PFSK-1 (cell line): ENCODE data around the gene FOXA2.

Source experiments
- FOXP2 ChIP-seq: optimal IDR thresholded peaks from 2 replicates; pipeline ENCODE3; 2011; ENCODE audit warnings: borderline replicate concordance, control low read depth, inconsistent platforms; ENCODE audit not compliant: insufficient read depth; ENCODE audit errors: extremely low read length, extremely low read depth
- POLR2AphosphoS5 ChIP-seq: IDR thresholded peaks from 2 replicates; pipeline ENCODE4 v1.6.1; 2012; ENCODE audit warnings: low read depth, mild to moderate bottlenecking, control low read depth, low read length, moderate library complexity
- REST ChIP-seq, 2 experiments: IDR thresholded peaks; 2 replicates each; pipeline versions ENCODE4 v1.6.1 to v1.8.0; 2011 to 2012; ENCODE audit warnings: low read depth in 2 of 2, low read length in 2 of 2, control low read depth in 1 of 2, inconsistent platforms in 1 of 2, mild to moderate bottlenecking in 1 of 2, moderate library complexity in 1 of 2; ENCODE audit not compliant: insufficient read depth in 1 of 2
- SIN3A ChIP-seq: IDR thresholded peaks from 2 replicates; pipeline ENCODE4 v1.6.1; 2012; ENCODE audit warnings: mild to moderate bottlenecking, low read length, moderate library complexity, borderline replicate concordance; ENCODE audit not compliant: insufficient read depth
- TAF1 ChIP-seq: IDR thresholded peaks from 2 replicates; pipeline ENCODE4 v1.6.1; 2012; ENCODE audit warnings: low read length, control low read depth, borderline replicate concordance; ENCODE audit not compliant: insufficient read depth

Gene FOXA2

GRCh38 chr20:22579119-22579427 is 5.3 kb downstream of the FOXA2 start:
- TF ChIP-seq FOXP2, result no peak
- no peak for TF ChIP-seq TAF1
- TF ChIP-seq POLR2AphosphoS5, result no peak
- no peak for TF ChIP-seq REST (IDR thresholded peaks at IDR 0.05; ENCODE audit: insufficient read depth in 1 of 2, low read depth in 2 of 2, low read length in 2 of 2)
- TF ChIP-seq SIN3A, result no peak

GRCh38 chr20:22578221-22579118 is 5.9 kb downstream of the FOXA2 start:
- no peak for TF ChIP-seq FOXP2
- no peak for TF ChIP-seq SIN3A
- TF ChIP-seq REST (IDR thresholded peaks at IDR 0.05; ENCODE audit: insufficient read depth in 1 of 2, low read depth in 2 of 2, low read length in 2 of 2), result no peak
- TF ChIP-seq POLR2AphosphoS5, result no peak
- no peak for TF ChIP-seq TAF1

- no peak for TF ChIP-seq POLR2AphosphoS5
- no peak for TF ChIP-seq SIN3A
- TF ChIP-seq TAF1, result no peak
- TF ChIP-seq REST (IDR thresholded peaks at IDR 0.05; ENCODE audit: insufficient read depth in 1 of 2, low read depth in 2 of 2, low read length in 2 of 2), result no peak
- no peak for TF ChIP-seq FOXP2
These were observed 6.7 kb downstream of the FOXA2 start for GRCh38 chr20:22577515-22578220.

- no peak for TF ChIP-seq FOXP2
- no peak for TF ChIP-seq POLR2AphosphoS5
- no peak for TF ChIP-seq SIN3A
These were observed 7.4 kb downstream of the FOXA2 start for GRCh38 chr20:22576733-22577514.

GRCh38 chr20:22576273-22576672 is 8.1 kb downstream of the FOXA2 start:
- no peak for TF ChIP-seq SIN3A
- TF ChIP-seq TAF1, result no peak
- no peak for TF ChIP-seq POLR2AphosphoS5
- TF ChIP-seq FOXP2, result no peak
- TF ChIP-seq REST (IDR thresholded peaks at IDR 0.05; ENCODE audit: insufficient read depth in 1 of 2, low read depth in 2 of 2, low read length in 2 of 2), result no peak
